Mucosa of rectum (tissue), 2 donors: ENCODE results near the gene FADS3.

Source experiments
- H3K27ac ChIP-seq, 2 donors: one replicate each; pipeline ENCODE4 v1.7.0; 2013; ENCODE audit warnings: inconsistent platforms in 2 of 2, low read depth in 2 of 2, low read length in 2 of 2
- H3K27me3 ChIP-seq, 2 donors: one replicate each; pipeline ENCODE4 v1.7.0; 2013; ENCODE audit warnings: low read length in 2 of 2; ENCODE audit not compliant: control insufficient read depth in 2 of 2, insufficient read depth in 2 of 2
- H3K36me3 ChIP-seq, 2 donors: one replicate each; pipeline ENCODE4 v1.7.0; 2013; ENCODE audit warnings: low read length in 2 of 2; ENCODE audit not compliant: control insufficient read depth in 2 of 2, insufficient read depth in 2 of 2
- H3K4me1 ChIP-seq, 2 donors: one replicate each; pipeline ENCODE4 v1.7.0; 2013; ENCODE audit warnings: low read length in 2 of 2, mild to moderate bottlenecking in 1 of 2; ENCODE audit not compliant: control insufficient read depth in 2 of 2, insufficient read depth in 2 of 2
- H3K4me3 ChIP-seq, 2 donors: one replicate each; pipeline ENCODE4 v1.7.0; 2013; ENCODE audit warnings: low read length in 2 of 2
- H3K9ac ChIP-seq, 2 donors: one replicate each; pipeline ENCODE4 v1.7.0; 2013; ENCODE audit warnings: low read length in 2 of 2, low read depth in 1 of 2, mild to moderate bottlenecking in 1 of 2
- H3K9me3 ChIP-seq, 2 donors: one replicate each; pipeline ENCODE4 v1.7.0; 2013; ENCODE audit warnings: low read length in 2 of 2; ENCODE audit not compliant: control insufficient read depth in 2 of 2
- donor health status: healthy.
- donor health status: Normal muscosa, but diverticular disease.

Gene FADS3

GRCh38 chr11:61860054-61860903 is 31.1 kb downstream of the FADS3 start:
- H3K27ac ChIP-seq, result no peak overlapping the region
- H3K27me3 ChIP-seq, result peaks cover 0 to 3% of the 10 kb centered on the region in 2 donors
- H3K9ac ChIP-seq, result no peak overlapping the region
- no peaks in the 10 kb centered on the region for H3K36me3 ChIP-seq
- no peaks in the 10 kb centered on the region for H3K9me3 ChIP-seq
- no peaks in the 10 kb centered on the region for H3K4me1 ChIP-seq
- H3K4me3 ChIP-seq, result no peak overlapping the region

DNA sequence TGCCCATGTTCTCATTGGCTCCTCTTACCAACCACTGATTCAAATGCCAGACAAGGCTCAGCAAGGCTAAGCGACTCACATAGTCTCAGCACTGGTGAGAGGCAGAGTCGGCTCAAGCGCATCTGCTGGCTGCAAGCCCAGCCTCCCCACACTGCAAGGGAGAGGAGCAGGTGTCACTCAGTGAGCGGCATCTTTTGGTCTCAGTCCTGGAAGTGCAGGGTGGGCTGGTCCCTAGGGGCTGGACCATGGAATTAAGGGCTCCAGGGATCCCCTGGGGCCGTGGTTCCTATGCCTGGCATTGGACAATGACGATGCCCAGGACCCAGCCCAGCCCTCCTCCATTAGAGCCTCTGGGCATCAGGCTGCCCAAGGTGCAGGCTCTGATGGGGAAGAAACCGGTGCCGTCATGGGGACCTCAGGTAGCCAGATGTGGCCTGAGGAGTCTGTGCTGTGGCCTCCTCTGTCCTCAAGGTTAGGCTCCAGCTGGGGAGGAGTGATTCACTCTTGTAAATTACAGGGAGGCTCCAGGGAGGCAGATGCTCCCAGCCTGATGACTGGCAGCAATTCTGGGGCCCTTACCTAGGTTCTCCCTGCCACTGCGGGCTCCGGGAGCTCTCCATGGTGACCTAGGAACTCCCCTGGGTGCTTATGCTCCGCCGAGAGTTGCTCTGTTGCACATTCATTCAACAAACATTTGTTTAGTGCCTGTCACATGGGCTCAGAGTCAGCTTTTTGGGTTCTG is 35.2 kb downstream of the FADS3 start:
- Histone ChIP-seq H3K4me1 (no peaks in the 10 kb centered on the region), H3K27ac (no peak overlapping the region), H3K9me3 (no peaks in the 10 kb centered on the region), H3K4me3 (no peak overlapping the region), H3K9ac (no peak overlapping the region), H3K27me3 (peaks cover 0 to 3% of the 10 kb centered on the region in 2 donors), H3K36me3 (no peaks in the 10 kb centered on the region)

- Histone ChIP-seq H3K9ac (no peak overlapping the region), H3K27ac (no peak overlapping the region), H3K9me3 (no peaks in the 10 kb centered on the region), H3K4me3 (no peak overlapping the region), H3K4me1 (no peaks in the 10 kb centered on the region), H3K36me3 (peaks cover 0 to 2% of the 10 kb centered on the region in 2 donors), H3K27me3 (peaks cover 0 to 3% of the 10 kb centered on the region in 2 donors)
These were observed 36.2 kb downstream of the FADS3 start for GRCh38 chr11:61854966-61855714.

GRCh38 chr11:61854206-61854895 is 37.0 kb downstream of the FADS3 start:
- Histone ChIP-seq H3K27me3 (peaks cover 0 to 3% of the 10 kb centered on the region in 2 donors), H3K9ac (no peak overlapping the region), H3K36me3 (peaks cover 0 to 2% of the 10 kb centered on the region in 2 donors)

DNA sequence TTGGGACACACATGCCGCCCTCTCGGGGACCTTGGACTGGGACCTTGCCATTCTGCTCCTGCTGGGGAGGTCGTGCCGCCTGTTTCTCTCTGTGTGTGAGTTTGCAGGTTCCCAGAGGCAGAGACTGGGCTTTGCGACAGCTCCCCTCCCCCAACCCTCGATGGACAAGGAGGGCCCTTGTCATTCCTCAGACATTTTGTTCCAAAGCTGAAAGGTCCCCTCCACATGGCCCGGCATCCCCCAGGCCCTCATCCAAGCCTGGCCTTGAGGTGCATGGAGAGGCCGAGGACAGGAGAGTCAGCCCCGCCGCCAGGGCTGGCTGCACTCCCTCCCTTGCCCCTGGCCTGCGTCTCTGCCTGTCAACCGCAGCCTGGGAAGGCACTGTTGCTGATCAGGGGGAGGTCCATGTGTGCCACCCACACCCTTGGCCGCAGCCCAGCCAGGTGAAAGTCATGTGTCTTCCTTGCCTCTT is 37.6 kb downstream of the FADS3 start:
- peaks cover 0 to 2% of the 10 kb centered on the region in 2 donors for H3K36me3 ChIP-seq

More at GRCh38 chr11:61854206-61854895, 37.0 kb downstream of the FADS3 start:
- H3K27ac ChIP-seq, result no peak overlapping the region
- H3K9me3 ChIP-seq, result no peaks in the 10 kb centered on the region
- H3K4me1 ChIP-seq, result no peaks in the 10 kb centered on the region
- no peak overlapping the region for H3K4me3 ChIP-seq

DNA sequence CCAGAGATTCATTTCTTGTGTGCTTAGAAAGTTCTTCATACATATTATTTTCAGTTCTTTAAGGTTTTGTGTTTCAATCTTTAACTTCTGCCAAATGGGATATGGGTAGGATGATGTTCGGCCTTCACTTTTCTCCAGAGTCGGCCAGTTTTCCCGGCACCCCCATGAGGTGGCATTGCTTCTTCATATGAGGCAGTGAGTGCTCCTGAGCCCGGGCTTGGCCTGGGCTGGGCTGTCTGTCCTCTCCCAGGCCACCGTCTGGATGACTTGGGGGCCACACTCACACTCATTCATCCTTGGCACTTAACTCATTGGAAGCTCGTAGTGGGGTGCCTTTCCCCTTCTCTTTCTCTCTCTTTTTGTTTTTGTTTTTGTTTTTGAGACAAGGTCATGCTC is 39.4 kb downstream of the FADS3 start:
- H3K4me3 ChIP-seq, result no peak overlapping the region
- no peaks in the 10 kb centered on the region for H3K4me1 ChIP-seq
- no peaks in the 10 kb centered on the region for H3K9me3 ChIP-seq
- H3K27ac ChIP-seq, result no peak overlapping the region
- no peak overlapping the region for H3K9ac ChIP-seq
- H3K36me3 ChIP-seq, result peaks cover 0 to 2% of the 10 kb centered on the region in 2 donors
- H3K27me3 ChIP-seq, result peaks cover 0 to 3% of the 10 kb centered on the region in 2 donors

More for the DNA sequence above, 37.6 kb downstream of the FADS3 start:
- Histone ChIP-seq H3K27ac (no peak overlapping the region), H3K9me3 (no peaks in the 10 kb centered on the region), H3K27me3 (peaks cover 0 to 3% of the 10 kb centered on the region in 2 donors), H3K9ac (no peak overlapping the region), H3K4me3 (no peak overlapping the region), H3K4me1 (no peaks in the 10 kb centered on the region)

- Histone ChIP-seq H3K36me3 (peaks cover 0 to 2% of the 10 kb centered on the region in 2 donors), H3K9ac (no peak overlapping the region)
These were observed 40.0 kb downstream of the FADS3 start for GRCh38 chr11:61851113-61851899.

GRCh38 chr11:61850687-61851086 is 40.7 kb downstream of the FADS3 start:
- Histone ChIP-seq H3K4me3 (no peak overlapping the region), H3K27ac (no peak overlapping the region), H3K36me3 (peaks cover 0 to 2% of the 10 kb centered on the region in 2 donors), H3K4me1 (no peaks in the 10 kb centered on the region), H3K9ac (no peak overlapping the region), H3K27me3 (no peaks in the 10 kb centered on the region), H3K9me3 (no peaks in the 10 kb centered on the region)

More at GRCh38 chr11:61851113-61851899, 40.0 kb downstream of the FADS3 start:
- no peaks in the 10 kb centered on the region for H3K4me1 ChIP-seq
- no peak overlapping the region for H3K27ac ChIP-seq
- no peak overlapping the region for H3K4me3 ChIP-seq
- H3K27me3 ChIP-seq, result peaks cover 0 to 3% of the 10 kb centered on the region in 2 donors
- H3K9me3 ChIP-seq, result no peaks in the 10 kb centered on the region

- Histone ChIP-seq H3K36me3 (peaks cover 0 to 2% of the 10 kb centered on the region in 2 donors), H3K4me1 (no peaks in the 10 kb centered on the region), H3K27me3 (no peaks in the 10 kb centered on the region), H3K27ac (no peak overlapping the region), H3K9ac (no peak overlapping the region), H3K9me3 (no peaks in the 10 kb centered on the region), H3K4me3 (no peak overlapping the region)
These were observed 42.7 kb downstream of the FADS3 start for GRCh38 chr11:61848631-61849030.
